ENCODE data around the gene APOBEC3B. TPM values are rescaled to one million over a fixed set of nuclear protein-coding genes. Genes with fewer than 3 reads are reported as not detected.
A peak's percentile ranks its signal among the peaks of the same experiment; 100 is the strongest.
"Not testable (repeated sequence)": the region's sequence is repeated elsewhere in the genome, so short reads cannot be mapped to it uniquely, and the experiment has no call there.

APOBEC3B gene
- total RNA-seq, 1 donor from 2014 or later: 0.52 TPM

- intact Hi-C loops (cut with DNase I): no loop called here
Measured at GRCh38 chr22:38989466-38989865, 7.3 kb downstream of the APOBEC3B start.

GRCh38 chr22:38992871-38993371 lies 10.8 kb downstream of the APOBEC3B start:
- H3K9me3 ChIP-seq; H3K36me3 ChIP-seq; DNase-seq; H3K27ac ChIP-seq; H3K27me3 ChIP-seq; H3K4me1 ChIP-seq; intact Hi-C loops (cut with DNase I); H3K4me3 ChIP-seq: not testable (repeated sequence)
- ATAC-seq: peak; percentile 65

More at GRCh38 chr22:38989466-38989865, 7.3 kb downstream of the APOBEC3B start:
- Histone ChIP-seq H3K4me1 (no peaks in the 10 kb centered on the region), H3K9me3 (no peaks in the 10 kb centered on the region), H3K4me3 (no peak overlapping the region), H3K36me3 (no peaks in the 10 kb centered on the region), H3K27me3 (no peaks in the 10 kb centered on the region), H3K27ac (no peak overlapping the region)
- no peak for ATAC-seq
- TF ChIP-seq CTCF (IDR thresholded peaks at IDR 0.05): no peak
- no peak for DNase-seq

- Histone ChIP-seq H3K4me1 (no peaks in the 10 kb centered on the region), H3K4me3 (no peak overlapping the region), H3K36me3 (no peaks in the 10 kb centered on the region), H3K9me3 (no peaks in the 10 kb centered on the region), H3K27ac (no peak overlapping the region), H3K27me3 (no peaks in the 10 kb centered on the region)
- ATAC-seq (no peak), DNase-seq (no peak)
- intact Hi-C loops (cut with DNase I): no loop called here
- no peak for TF ChIP-seq CTCF (IDR thresholded peaks at IDR 0.05)
Measured at GRCh38 chr22:38996105-38996504, 14.0 kb downstream of the APOBEC3B start.

- H3K27me3 ChIP-seq: no peaks in the 10 kb centered on the region
- no peaks in the 10 kb centered on the region for H3K36me3 ChIP-seq
- intact Hi-C loops (cut with DNase I): no loop called here
- H3K9me3 ChIP-seq: no peaks in the 10 kb centered on the region
- no peak overlapping the region for H3K4me3 ChIP-seq
- ATAC-seq (peak; percentile 12), DNase-seq (no peak)
- no peak overlapping the region for H3K27ac ChIP-seq
- TF ChIP-seq CTCF (IDR thresholded peaks at IDR 0.05): no peak
- no peaks in the 10 kb centered on the region for H3K4me1 ChIP-seq
Measured at GRCh38 chr22:38997518-38997917, 15.4 kb downstream of the APOBEC3B start.

GRCh38 chr22:39003165-39003638 lies 21.1 kb downstream of the APOBEC3B start:
- ATAC-seq (peak; percentile 99), DNase-seq (peak; percentile 81)
- peak; percentile 82 for TF ChIP-seq CTCF (IDR thresholded peaks at IDR 0.05)
- Histone ChIP-seq H3K27ac (no peak overlapping the region), H3K4me1 (peaks cover 9% of the 10 kb centered on the region), H3K27me3 (no peaks in the 10 kb centered on the region), H3K36me3 (no peaks in the 10 kb centered on the region), H3K4me3 (no peak overlapping the region), H3K9me3 (no peaks in the 10 kb centered on the region)
- intact Hi-C loops (cut with DNase I): loop anchor here (10.0 kb wide), 2 partner anchors 58 to 128 kb away; partner anchors contain the start of gene CBX6

GRCh38 chr22:39007177-39007576 lies 25.0 kb downstream of the APOBEC3B start:
- H3K27me3 ChIP-seq: no peaks in the 10 kb centered on the region
- ATAC-seq (no peak), DNase-seq (no peak)
- peaks cover 9% of the 10 kb centered on the region for H3K4me1 ChIP-seq
- no peaks in the 10 kb centered on the region for H3K36me3 ChIP-seq
- H3K4me3 ChIP-seq: no peak overlapping the region
- H3K27ac ChIP-seq: no peak overlapping the region
- intact Hi-C loops (cut with DNase I): loop anchor here (10.0 kb wide), 2 partner anchors 62 to 132 kb away; partner anchors contain the start of gene CBX6
- no peak for TF ChIP-seq CTCF (IDR thresholded peaks at IDR 0.05)
- no peaks in the 10 kb centered on the region for H3K9me3 ChIP-seq

GRCh38 chr22:39008271-39008850 lies 26.2 kb downstream of the APOBEC3B start:
- not testable (repeated sequence) for H3K4me3 ChIP-seq, DNase-seq, ATAC-seq, H3K27ac ChIP-seq, H3K4me1 ChIP-seq, H3K36me3 ChIP-seq, H3K27me3 ChIP-seq, H3K9me3 ChIP-seq
- intact Hi-C loops (cut with DNase I): loop anchor here (10.0 kb wide), 2 partner anchors 64 to 134 kb away; partner anchors contain the start of gene CBX6
